GM12801 (cell line): ENCODE results near the gene TRIM72.

Experiments
- CTCF ChIP-seq: IDR thresholded peaks from one replicate; pipeline ENCODE4 v1.5.1; 2011; ENCODE audit warnings: control low read depth; ENCODE audit not compliant: insufficient read length; ENCODE audit errors: extremely low read depth

Gene TRIM72

GRCh38 chr16:31188450-31189411, 25.2 kb upstream of the TRIM72 start:
- TF ChIP-seq CTCF = no peak

GRCh38 chr16:31189412-31189778, 24.5 kb upstream of the TRIM72 start:
- TF ChIP-seq CTCF = no peak

- no peak for TF ChIP-seq CTCF
Observed at GRCh38 chr16:31190061-31190460, 23.9 kb upstream of the TRIM72 start.

- no peak for TF ChIP-seq CTCF
Observed at GRCh38 chr16:31190818-31191444, 23.0 kb upstream of the TRIM72 start.

- TF ChIP-seq CTCF = no peak
Observed at GRCh38 chr16:31191697-31192428, 22.1 kb upstream of the TRIM72 start.

GRCh38 chr16:31192856-31193642, 20.9 kb upstream of the TRIM72 start:
- no peak for TF ChIP-seq CTCF
